ENCODE data around the gene TMEM169.

DNA sequence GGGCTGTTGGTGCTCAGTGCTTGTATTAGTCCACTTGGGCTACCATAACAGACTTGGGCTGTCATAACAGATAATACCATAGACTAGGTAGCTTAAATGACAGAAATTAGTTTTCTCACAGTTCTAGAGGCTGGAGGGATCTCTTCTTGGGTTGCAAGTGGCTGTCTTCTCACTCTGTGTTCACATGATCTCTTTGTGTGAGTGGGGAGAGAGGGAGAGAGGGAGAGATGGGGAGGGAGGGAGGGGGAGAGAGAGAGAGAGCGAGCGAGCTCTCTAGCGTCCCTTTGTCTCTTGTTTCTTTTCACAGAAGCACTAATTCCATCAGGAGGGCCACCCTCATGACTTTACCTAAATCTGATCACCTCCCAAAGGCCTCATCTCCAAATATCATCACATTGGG is 23.0 kb downstream of the TMEM169 start:
- no peak for TF ChIP-seq EP300 (IDR thresholded peaks at IDR 0.05)
- TF ChIP-seq POLR2AphosphoS5 (IDR thresholded peaks at IDR 0.05), result no peak
- TF ChIP-seq, protein P1, sequence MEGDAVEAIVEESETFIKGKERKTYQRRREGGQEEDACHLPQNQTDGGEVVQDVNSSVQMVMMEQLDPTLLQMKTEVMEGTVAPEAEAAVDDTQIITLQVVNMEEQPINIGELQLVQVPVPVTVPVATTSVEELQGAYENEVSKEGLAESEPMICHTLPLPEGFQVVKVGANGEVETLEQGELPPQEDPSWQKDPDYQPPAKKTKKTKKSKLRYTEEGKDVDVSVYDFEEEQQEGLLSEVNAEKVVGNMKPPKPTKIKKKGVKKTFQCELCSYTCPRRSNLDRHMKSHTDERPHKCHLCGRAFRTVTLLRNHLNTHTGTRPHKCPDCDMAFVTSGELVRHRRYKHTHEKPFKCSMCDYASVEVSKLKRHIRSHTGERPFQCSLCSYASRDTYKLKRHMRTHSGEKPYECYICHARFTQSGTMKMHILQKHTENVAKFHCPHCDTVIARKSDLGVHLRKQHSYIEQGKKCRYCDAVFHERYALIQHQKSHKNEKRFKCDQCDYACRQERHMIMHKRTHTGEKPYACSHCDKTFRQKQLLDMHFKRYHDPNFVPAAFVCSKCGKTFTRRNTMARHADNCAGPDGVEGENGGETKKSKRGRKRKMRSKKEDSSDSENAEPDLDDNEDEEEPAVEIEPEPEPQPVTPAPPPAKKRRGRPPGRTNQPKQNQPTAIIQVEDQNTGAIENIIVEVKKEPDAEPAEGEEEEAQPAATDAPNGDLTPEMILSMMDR (IDR thresholded peaks at IDR 0.05), result no peak
